IMR-90 (cell line): Measurements from ENCODE around the gene RPS5. TPM values are rescaled to one million over a fixed set of nuclear protein-coding genes. Genes with fewer than 3 reads are reported as not detected.

ENCODE experiments used
- ATAC-seq: fragments of 200-7000 bp; cut with Tn5 transposase; 2 replicates; pipeline ENCODE4 v1.9.1; 2020; ENCODE audit warnings: low read depth, mild to moderate bottlenecking, moderate library complexity
- BruUV-seq: library from RNA; stranded (reverse); fragments of 400-500 nt; replicated peaks from 2 replicates; lab custom pipeline; 2021; lab: Mats Ljungman, UMichigan
- CTCF ChIA-PET: fragments of 300-600 bp; formaldehyde crosslinking; extraction: SDS; loops from one replicate; lab custom pipeline; 2021; ENCODE audit warnings: antibody characterized with exemption; lab: Yijun Ruan, JAX
- POLR2A ChIA-PET: fragments of 300-600 bp; sonication (Branson Sonifier 250); formaldehyde crosslinking; loops from one replicate; lab custom pipeline; 2022; ENCODE audit warnings: antibody characterized with exemption; ENCODE audit not compliant: unreplicated experiment; lab: Charles Lee
- DNase-seq: peaks from one replicate; pipeline ENCODE4 v3.0.0; 2013
- H2AFZ ChIP-seq: replicated peaks from 2 replicates; pipeline ENCODE3; 2013; ENCODE audit warnings: low read length, mild to moderate bottlenecking; ENCODE audit not compliant: poor library complexity
- H2AK5ac ChIP-seq: 2 replicates; pipeline ENCODE4 v1.6.1; 2013; ENCODE audit warnings: low read depth, low read length, inconsistent platforms
- H2AK9ac ChIP-seq: replicated peaks from 2 replicates; pipeline ENCODE3; 2013; ENCODE audit warnings: mild to moderate bottlenecking, low read depth, low read length, moderate library complexity; ENCODE audit not compliant: poor library complexity
- H2BK120ac ChIP-seq: 2 replicates; pipeline ENCODE4 v1.6.1; 2013; ENCODE audit warnings: low read depth, low read length, inconsistent platforms
- H2BK15ac ChIP-seq: 3 replicates; pipeline ENCODE4 v1.6.1; 2013; ENCODE audit warnings: low read depth, low read length, inconsistent platforms
- H2BK20ac ChIP-seq: 2 replicates; pipeline ENCODE4 v1.6.1; 2013; ENCODE audit warnings: low read depth, mild to moderate bottlenecking, inconsistent platforms, low read length, moderate library complexity
- H2BK5ac ChIP-seq: 2 replicates; pipeline ENCODE4 v1.6.1; 2013; ENCODE audit warnings: mild to moderate bottlenecking, low read depth, low read length, inconsistent platforms; ENCODE audit not compliant: poor library complexity, severe bottlenecking
- H3K14ac ChIP-seq: replicated peaks from 2 replicates; pipeline ENCODE4 v1.6.1; 2013; ENCODE audit warnings: low read depth, low read length, inconsistent platforms
- H3K18ac ChIP-seq: 2 replicates; pipeline ENCODE4 v1.6.1; 2013; ENCODE audit warnings: low read depth, low read length, control low read depth
- H3K23ac ChIP-seq: 2 replicates; pipeline ENCODE4 v1.6.1; 2013; ENCODE audit warnings: low read depth, low read length, inconsistent platforms
- H3K27ac ChIP-seq: 2 replicates; pipeline ENCODE4 v1.5.1; 2013; ENCODE audit warnings: mild to moderate bottlenecking, control low read depth, low read length; ENCODE audit not compliant: insufficient read depth
- H3K27me3 ChIP-seq: 2 replicates; pipeline ENCODE4 v1.6.1; 2013; ENCODE audit warnings: low read length; ENCODE audit not compliant: control insufficient read depth, insufficient read depth
- H3K36me3 ChIP-seq: 2 replicates; pipeline ENCODE4 v1.6.1; 2013; ENCODE audit warnings: low read length, mixed read lengths; ENCODE audit not compliant: control insufficient read depth, insufficient read depth
- H3K4ac ChIP-seq: 2 replicates; pipeline ENCODE4 v1.6.1; 2013; ENCODE audit warnings: low read depth, low read length, inconsistent platforms
- H3K4me1 ChIP-seq: 2 replicates; pipeline ENCODE4 v1.6.1; 2013; ENCODE audit warnings: low read length, mixed read lengths; ENCODE audit not compliant: control insufficient read depth, insufficient read depth
- H3K4me2 ChIP-seq: 2 replicates; pipeline ENCODE4 v1.6.1; 2013; ENCODE audit warnings: low read depth, mild to moderate bottlenecking, control low read depth, low read length, moderate library complexity
- H3K4me3 ChIP-seq: 2 replicates; pipeline ENCODE4 v1.5.1; 2013; ENCODE audit warnings: low read depth, mild to moderate bottlenecking, control low read depth, low read length, moderate library complexity; ENCODE audit not compliant: insufficient read depth
- H3K56ac ChIP-seq: 2 replicates; pipeline ENCODE4 v1.6.1; 2013; ENCODE audit warnings: low read length, inconsistent platforms; ENCODE audit not compliant: insufficient read depth; ENCODE audit errors: extremely low read depth
- H3K79me1 ChIP-seq, 2 experiments: 2 replicates each; pipeline ENCODE4 v1.6.1; 2013; ENCODE audit warnings: low read length in 2 of 2, inconsistent platforms in 1 of 2, low read depth in 1 of 2
- H3K9ac ChIP-seq: 2 replicates; pipeline ENCODE4 v1.6.1; 2013; ENCODE audit warnings: low read depth, low read length, control low read depth
- H3K9me1 ChIP-seq: 2 replicates; pipeline ENCODE4 v1.6.1; 2013; ENCODE audit warnings: low read length, inconsistent platforms; ENCODE audit not compliant: insufficient read depth
- H3K9me3 ChIP-seq: 2 replicates; pipeline ENCODE4 v1.6.1; 2013; ENCODE audit warnings: low read length; ENCODE audit not compliant: control insufficient read depth, insufficient read depth
- H4K20me1 ChIP-seq: 2 replicates; pipeline ENCODE4 v1.6.1; 2013; ENCODE audit warnings: low read length, inconsistent platforms; ENCODE audit not compliant: insufficient read depth
- H4K5ac ChIP-seq: 2 replicates; pipeline ENCODE4 v1.6.1; 2013; ENCODE audit warnings: mild to moderate bottlenecking, low read depth, low read length, control low read depth
- H4K8ac ChIP-seq, 2 experiments: 2 replicates each; pipeline ENCODE4 v1.6.1; 2013; ENCODE audit warnings: low read depth in 2 of 2, low read length in 2 of 2, control low read depth in 1 of 2, inconsistent platforms in 1 of 2
- H4K91ac ChIP-seq: 2 replicates; pipeline ENCODE4 v1.6.1; 2013; ENCODE audit warnings: low read depth, low read length, inconsistent platforms; ENCODE audit not compliant: insufficient read depth
- NFE2L2 ChIP-seq: fragments of 150-350 bp; IDR thresholded peaks from 2 replicates; pipeline ENCODE4 v1.6.1; 2016; ENCODE audit warnings: low read depth, mild to moderate bottlenecking, low read length
- RAD21 ChIP-seq: IDR thresholded peaks from 2 replicates; pipeline ENCODE4 v1.6.1; 2012; ENCODE audit warnings: low read length, improper control_type of control experiment
- RCOR1 ChIP-seq: IDR thresholded peaks from 2 replicates; pipeline ENCODE4 v1.6.1; 2012; ENCODE audit warnings: mild to moderate bottlenecking, low read length, improper control_type of control experiment; ENCODE audit not compliant: insufficient replicate concordance
- RFX5 ChIP-seq: IDR thresholded peaks from 2 replicates; pipeline ENCODE4 v1.8.0; 2012; ENCODE audit warnings: low read depth, mild to moderate bottlenecking, low read length, moderate library complexity
- SMC3 ChIP-seq: fragments of 150-350 bp; IDR thresholded peaks from 2 replicates; pipeline ENCODE4 v1.6.1; 2016; ENCODE audit warnings: low read depth, mild to moderate bottlenecking, antibody characterized with exemption, low read length, moderate library complexity
- WGBS, 2 experiments: methylation state at CpG; one replicate each; pipeline versions ENCODE4 v1.1.5 to v1.1.7; 2013; ENCODE audit warnings: missing lambda C conversion rate in 2 of 2; ENCODE audit not compliant: insufficient read length in 1 of 2; ENCODE audit errors: extremely low coverage in 2 of 2; 5-methylcytosine and 5-hydroxymethylcytosine counted together
- dilution Hi-C: fragments of 300-500 bp; cut with HindIII; formaldehyde crosslinking; loops from one replicate; pipeline ENCODE4 v1.14.3; 2018; ENCODE audit warnings: low sequenced_read_pairs; ENCODE audit not compliant: unreplicated experiment
- in situ Hi-C: fragments of 300-500 bp; cut with MboI; formaldehyde crosslinking; loops from 3 replicates; pipeline ENCODE4 v1.14.3; 2019; ENCODE audit warnings: low sequenced_read_pairs, inconsistent platforms, mixed read lengths
- intact Hi-C: fragments of 100-400 bp; cut with micrococcal nuclease; formaldehyde crosslinking; loops from 2 replicates; pipeline ENCODE4 v1.10.0; 2022
- polyA plus RNA-seq, 3 experiments: library from polyadenylated mRNA; depleted of rRNA; stranded (reverse); fragments of >200 nt; gene quantifications; 2 replicates each; pipeline ENCODE4 v1.2.3, GENCODE V29; 2012; ENCODE audit warnings: low replicate concordance in 1 of 3
- total RNA-seq: library from RNA; depleted of rRNA; stranded (reverse); fragments of >200 nt; gene quantifications from 2 replicates; pipeline ENCODE4 v1.2.3, GENCODE V29; 2012

RPS5 gene
- total and polyA plus RNA-seq, 2 of the 4 experiments (the other 2 are of a cell fraction), result 3,265 to 5,858 TPM

DNA sequence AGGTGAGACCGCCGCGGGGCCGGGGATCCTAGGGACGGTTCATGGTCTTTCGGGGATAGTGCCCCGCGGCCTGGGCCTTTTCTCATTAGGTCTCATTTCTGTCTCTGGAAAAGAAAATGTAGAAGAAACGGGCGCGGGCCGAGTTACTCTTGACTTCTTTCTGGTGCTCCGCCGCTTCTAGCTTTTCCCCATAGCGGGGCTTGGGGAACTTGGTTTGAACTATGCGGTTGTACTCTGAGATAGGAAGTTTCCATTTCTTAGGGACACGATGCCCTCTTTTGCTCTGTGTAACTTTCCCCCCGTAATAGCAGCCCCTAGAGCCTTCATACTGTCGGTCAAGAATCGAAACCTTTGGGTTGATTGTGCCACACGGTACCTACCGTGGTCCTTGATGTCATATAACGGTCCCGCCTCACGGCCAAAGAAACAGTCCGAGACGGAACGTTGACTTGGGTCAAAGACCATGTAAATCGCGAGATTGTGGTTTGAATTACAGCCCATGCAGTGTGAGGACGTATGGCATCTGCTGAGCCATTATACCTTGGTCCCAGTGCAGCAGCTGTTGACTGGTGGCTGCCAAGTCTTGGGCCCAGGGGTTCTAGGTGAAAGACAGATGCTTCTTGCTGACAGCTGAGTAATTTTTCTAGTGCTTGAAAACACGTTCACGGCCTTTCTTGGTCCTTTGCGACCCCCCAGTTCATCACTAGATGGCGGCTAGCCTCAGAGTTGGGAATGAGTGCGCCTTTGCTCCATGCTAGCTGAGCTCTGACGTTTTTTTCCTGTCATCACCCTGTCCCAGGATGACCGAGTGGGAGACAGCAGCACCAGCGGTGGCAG, 487 bp downstream of the RPS5 start:
- H2AFZ ChIP-seq, result peak overlapping the region; percentile 77
- peak overlapping the region; percentile 92 for H3K14ac ChIP-seq
- H2AK9ac ChIP-seq, result peak overlapping the region; percentile 100
- WGBS, 2 experiments, result 11% methylated on average over 25 of the region's 39 CpGs; no CpG with 5 or more reads in 1 of the 2 experiments
- H3K27ac ChIP-seq, result peak overlapping the region; percentile 20; the same call in 1 of the 2 replicates
- H4K5ac ChIP-seq, result no peak overlapping the region
- peaks cover 13 to 53% of the 10 kb centered on the region in 2 experiments for H3K79me1 ChIP-seq
- H3K9me1 ChIP-seq, result peaks cover 21% of the 10 kb centered on the region
- peaks cover 36% of the 10 kb centered on the region for H4K20me1 ChIP-seq
- peak overlapping the region; percentile 61 for H3K4me3 ChIP-seq
- intact Hi-C loops (loop anchor here (1.0 kb wide), 1 partner anchor 112 kb away; no protein-coding TSS in a partner anchor), in situ Hi-C loops (no loop called here), dilution Hi-C loops (no loop called here)
- peaks cover 9% of the 10 kb centered on the region for H3K4me1 ChIP-seq
- H4K8ac ChIP-seq, result peak overlapping the region; percentile 41 to 56; a peak in 2 of 4 replicates
- peak overlapping the region; percentile 71; the same call in 1 of the 2 replicates for H3K4ac ChIP-seq
- H3K56ac ChIP-seq, result peak overlapping the region; percentile 79
- H2BK120ac ChIP-seq, result no peak overlapping the region
- H3K9ac ChIP-seq, result peak overlapping the region; percentile 93
- H3K36me3 ChIP-seq, result peaks cover 5% of the 10 kb centered on the region
- peak overlapping the region; percentile 31; the same call in 1 of the 2 replicates for H4K91ac ChIP-seq
- H3K9me3 ChIP-seq, result no peaks in the 10 kb centered on the region
- H2BK15ac ChIP-seq, result no peak overlapping the region
- ATAC-seq, result no peak
- ChIA-PET POLR2A (no interaction called here), CTCF (no interaction called here)
- no peak for DNase-seq
- H3K4me2 ChIP-seq, result peak overlapping the region; percentile 97
- no peak overlapping the region for H2BK20ac ChIP-seq
- peak overlapping the region; percentile 95 for H2AK5ac ChIP-seq
- BruUV-seq, result TSS peak; percentile 46
- H3K23ac ChIP-seq, result peak overlapping the region; percentile 83
- no peak overlapping the region for H2BK5ac ChIP-seq
- H3K18ac ChIP-seq, result no peak overlapping the region
- H3K27me3 ChIP-seq, result no peaks in the 10 kb centered on the region
- TF ChIP-seq SMC3, result no peak; the same call in 1 of the 2 replicates
- TF ChIP-seq RAD21, result no peak
- no peak for TF ChIP-seq RCOR1
- no peak for TF ChIP-seq RFX5
- no peak for TF ChIP-seq NFE2L2
